Activated T-cell treated with anti-CD3 and anti-CD28 coated beads, Interleukin-2, amount 50 U/mL, for 4 hours (primary cell): ENCODE results near the gene TPO. TPM values are rescaled to one million over a fixed set of nuclear protein-coding genes. Genes with fewer than 3 reads are reported as not detected.
A peak's percentile ranks its signal among the peaks of the same experiment; 100 is the strongest.
"Not testable (repeated sequence)": the region's sequence is repeated elsewhere in the genome, so short reads cannot be mapped to it uniquely, and the experiment has no call there.

Experiments
- ATAC-seq, 2 donors: fragments of 200-7000 bp; cut with Tn5 transposase; one replicate each; pipeline ENCODE4 v1.10.0; 2021
- DNase-seq: peaks from one replicate; pipeline ENCODE4 v3.0.0-alpha.2; 2020
- H3K27me3 Mint-ChIP-seq: one replicate; pipeline ENCODE4 v1.8.0; 2021; ENCODE audit warnings: low read depth, mixed read lengths
- H3K36me3 Mint-ChIP-seq: one replicate; pipeline ENCODE4 v1.8.0; 2022; ENCODE audit warnings: mixed read lengths; ENCODE audit not compliant: insufficient read depth
- H3K4me1 Mint-ChIP-seq: one replicate; pipeline ENCODE4 v1.8.0; 2021; ENCODE audit warnings: low read depth, mixed read lengths
- H3K4me3 Mint-ChIP-seq: one replicate; pipeline ENCODE4 v1.8.0; 2021; ENCODE audit warnings: mild to moderate bottlenecking, moderate library complexity, mixed read lengths
- H3K9me3 Mint-ChIP-seq: one replicate; pipeline ENCODE4 v1.8.0; 2021; ENCODE audit warnings: mixed read lengths
- total RNA-seq, 3 donors: library from RNA; stranded (reverse); gene quantifications; one replicate each; pipeline ENCODE4 v1.2.1, GENCODE V29; 2021

Gene TPO
- total RNA-seq, 3 donors from 2014 or later: not detected

- Mint-ChIP-seq H3K36me3 (no peaks in the 10 kb centered on the region), H3K4me1 (peaks cover 2% of the 10 kb centered on the region), H3K4me3 (no peak overlapping the region), H3K27me3 (no peaks in the 10 kb centered on the region), H3K9me3 (no peaks in the 10 kb centered on the region)
- ATAC-seq (no peak), DNase-seq (no peak)
Measured at GRCh38 chr2:1553671-1554295, 140.5 kb downstream of the TPO start.

DNA sequence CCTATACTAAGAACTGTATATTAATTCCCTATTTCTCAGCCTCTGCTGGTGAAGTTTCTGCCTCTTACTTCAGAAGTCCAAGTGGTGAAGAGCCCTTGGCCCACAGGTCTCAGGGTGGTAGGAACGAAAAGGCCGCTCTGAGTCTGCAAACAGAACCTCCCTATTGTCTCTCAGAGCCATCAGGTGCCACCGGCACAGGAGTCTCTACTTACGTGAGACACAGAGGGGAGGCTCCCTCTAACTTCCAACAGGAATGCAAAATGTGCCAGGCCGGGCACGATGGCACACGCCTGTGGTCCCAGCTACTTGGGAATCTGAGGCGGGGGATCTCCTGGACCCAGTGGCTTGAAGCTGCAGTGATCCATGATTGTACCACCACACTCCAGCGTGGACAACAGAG, 143.0 kb downstream of the TPO start:
- no peaks in the 10 kb centered on the region for H3K4me1 Mint-ChIP-seq
- no peak for DNase-seq
- H3K9me3 Mint-ChIP-seq: no peaks in the 10 kb centered on the region

DNA sequence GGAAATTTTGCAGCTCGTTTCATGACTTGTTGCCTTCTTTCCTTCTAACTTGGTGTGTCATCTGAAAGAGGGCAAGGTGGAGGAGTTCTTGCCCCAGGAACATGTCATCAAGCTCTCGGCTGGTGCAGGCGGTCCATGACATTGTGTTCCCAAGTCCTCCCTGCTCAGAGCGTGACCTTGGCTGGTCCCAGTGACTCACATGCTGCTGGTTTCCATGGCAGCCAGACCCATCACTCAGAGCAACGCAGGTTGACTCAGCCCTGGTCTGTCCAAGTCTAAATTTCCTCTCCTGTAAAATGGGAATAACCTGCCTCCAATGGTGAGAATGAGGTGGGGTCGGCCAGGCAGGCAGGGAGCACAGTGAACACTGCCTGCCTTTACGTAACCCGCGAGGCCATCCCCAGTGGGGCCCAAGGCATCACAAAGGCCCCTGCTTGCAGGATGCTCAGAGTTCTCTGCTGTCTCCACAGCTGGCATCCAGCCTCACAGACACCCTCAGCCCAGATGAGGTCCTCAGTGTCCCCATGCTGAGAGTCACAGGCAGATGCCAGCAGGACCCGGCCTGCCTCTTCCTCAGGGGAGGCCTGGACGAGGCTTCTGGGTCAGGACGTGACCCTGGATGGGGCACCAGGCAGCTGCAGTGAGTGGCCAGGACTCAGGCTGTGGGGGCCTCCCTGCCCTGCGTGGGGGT, 143.7 kb downstream of the TPO start:
- ATAC-seq (no peak), DNase-seq (no peak)
- H3K27me3 Mint-ChIP-seq: no peaks in the 10 kb centered on the region
- H3K36me3 Mint-ChIP-seq: no peaks in the 10 kb centered on the region
- no peaks in the 10 kb centered on the region for H3K4me1 Mint-ChIP-seq
- H3K4me3 Mint-ChIP-seq: no peak overlapping the region
- H3K9me3 Mint-ChIP-seq: no peaks in the 10 kb centered on the region

More for the DNA sequence above, 143.0 kb downstream of the TPO start:
- no peaks in the 10 kb centered on the region for H3K36me3 Mint-ChIP-seq
- H3K4me3 Mint-ChIP-seq: no peak overlapping the region
- no peaks in the 10 kb centered on the region for H3K27me3 Mint-ChIP-seq
- no peak for ATAC-seq

GRCh38 chr2:1557467-1557820, 144.2 kb downstream of the TPO start:
- no peaks in the 10 kb centered on the region for H3K27me3 Mint-ChIP-seq
- no peak for ATAC-seq
- no peaks in the 10 kb centered on the region for H3K36me3 Mint-ChIP-seq
- H3K4me3 Mint-ChIP-seq: no peak overlapping the region
- H3K9me3 Mint-ChIP-seq: no peaks in the 10 kb centered on the region
- no peaks in the 10 kb centered on the region for H3K4me1 Mint-ChIP-seq
- no peak for DNase-seq

DNA sequence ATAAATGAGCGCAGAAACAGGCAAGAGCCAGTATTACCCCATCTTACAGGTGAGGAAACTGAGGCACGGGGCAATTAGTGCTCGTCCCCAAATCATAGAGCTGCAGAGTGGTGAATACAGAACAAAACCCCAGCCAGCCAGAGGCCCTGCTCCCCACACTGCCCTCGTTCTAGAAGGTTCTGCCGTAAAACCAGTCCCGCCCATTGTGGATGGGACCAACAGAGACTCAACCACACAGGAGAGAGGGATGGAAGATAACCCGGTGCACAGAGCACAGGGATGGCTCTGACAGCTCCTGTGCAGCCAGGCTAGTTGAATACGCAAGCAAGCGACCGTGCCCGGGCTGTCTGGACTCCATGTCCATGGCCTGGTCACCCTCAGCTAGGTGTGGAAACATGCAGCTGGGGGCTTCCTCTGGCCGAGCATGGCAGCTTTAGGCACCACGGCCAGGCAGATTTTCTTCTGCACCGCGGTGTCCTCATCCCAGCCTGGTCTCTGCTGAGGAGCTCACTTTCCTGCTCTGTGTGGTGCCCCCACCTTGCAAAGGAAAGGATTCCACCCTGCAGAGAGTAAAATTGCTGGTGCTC, 146.4 kb downstream of the TPO start:
- no peak for DNase-seq

DNA sequence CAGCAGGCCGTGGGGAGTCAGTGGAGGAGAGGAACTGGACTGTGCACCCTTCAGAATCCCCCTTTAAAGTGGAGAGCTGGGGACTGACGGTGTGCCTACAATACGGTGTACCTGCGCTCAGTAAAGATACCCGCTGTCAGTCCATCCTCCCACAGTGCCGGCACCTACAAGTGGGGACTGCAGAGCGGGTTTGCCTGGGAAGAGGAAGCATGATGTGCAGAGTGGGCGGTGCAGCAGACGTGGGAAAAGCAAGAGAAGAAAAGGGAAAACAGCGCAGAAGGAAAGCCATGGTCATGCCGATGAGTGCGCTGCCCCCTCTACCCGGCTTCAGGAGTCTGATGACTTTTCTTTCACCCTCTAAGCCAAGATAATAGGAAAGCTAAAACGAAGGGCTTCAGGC, 148.0 kb downstream of the TPO start:
- Mint-ChIP-seq H3K4me1 (peaks cover 17% of the 10 kb centered on the region), H3K27me3 (no peaks in the 10 kb centered on the region), H3K36me3 (no peaks in the 10 kb centered on the region), H3K9me3 (no peaks in the 10 kb centered on the region), H3K4me3 (no peak overlapping the region)
- DNase-seq: no peak
- ATAC-seq: no peak

More for the DNA sequence above, 146.4 kb downstream of the TPO start:
- Mint-ChIP-seq H3K36me3 (no peaks in the 10 kb centered on the region), H3K27me3 (no peaks in the 10 kb centered on the region), H3K4me3 (no peak overlapping the region), H3K4me1 (peaks cover 15% of the 10 kb centered on the region), H3K9me3 (no peaks in the 10 kb centered on the region)
- ATAC-seq: no peak

- ATAC-seq (no peak), DNase-seq (no peak)
- Mint-ChIP-seq H3K4me3 (no peak overlapping the region), H3K27me3 (no peaks in the 10 kb centered on the region), H3K9me3 (no peaks in the 10 kb centered on the region), H3K4me1 (peaks cover 17% of the 10 kb centered on the region), H3K36me3 (no peaks in the 10 kb centered on the region)
Measured at GRCh38 chr2:1561811-1562421, 148.7 kb downstream of the TPO start.

DNA sequence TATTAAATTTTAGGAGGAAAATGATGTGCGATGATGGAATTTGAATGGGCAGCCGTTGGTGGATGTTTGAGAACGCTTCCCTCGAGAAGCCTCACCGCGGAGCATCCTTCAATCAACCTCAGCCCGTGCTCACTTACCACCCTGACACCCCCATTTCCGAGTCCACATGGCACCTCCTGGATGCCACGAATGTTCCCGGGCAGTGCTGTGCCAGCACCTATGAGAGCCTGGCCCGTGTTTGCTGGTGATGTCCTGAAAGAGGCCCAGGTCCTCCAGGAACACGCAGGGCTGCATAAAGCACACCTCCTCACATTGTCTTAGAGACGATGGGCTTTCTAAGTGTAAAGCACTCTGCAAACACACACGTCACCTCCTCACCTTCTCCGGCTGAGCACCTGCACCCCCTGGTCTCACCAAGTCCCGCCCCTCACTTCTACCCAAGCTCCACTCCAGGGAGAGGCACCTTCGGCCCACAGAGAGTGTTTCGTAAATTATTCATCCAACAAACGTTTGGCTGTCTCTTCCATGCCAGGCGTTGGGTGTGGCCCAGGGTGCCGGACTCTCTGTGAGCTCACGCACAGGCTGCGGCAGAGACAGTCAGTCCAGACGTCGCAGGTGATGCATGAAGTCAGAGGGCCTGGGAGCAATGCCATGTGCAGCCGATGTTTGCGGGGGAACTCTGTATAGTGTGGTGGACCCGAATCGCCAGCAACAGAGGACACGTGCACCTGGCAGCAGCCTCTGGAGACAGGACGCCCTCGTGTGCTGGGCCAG, 150.0 kb downstream of the TPO start:
- Mint-ChIP-seq H3K36me3 (no peaks in the 10 kb centered on the region), H3K27me3 (no peaks in the 10 kb centered on the region), H3K9me3 (peaks cover 4% of the 10 kb centered on the region), H3K4me3 (no peak overlapping the region), H3K4me1 (peaks cover 17% of the 10 kb centered on the region)
- ATAC-seq: no peak
- no peak for DNase-seq

- H3K36me3 Mint-ChIP-seq: no peaks in the 10 kb centered on the region
- DNase-seq: no peak
- H3K27me3 Mint-ChIP-seq: no peaks in the 10 kb centered on the region
- H3K4me1 Mint-ChIP-seq: peaks cover 17% of the 10 kb centered on the region
- ATAC-seq: peak in 1 of 2 donors; percentile 55
- peaks cover 4% of the 10 kb centered on the region for H3K9me3 Mint-ChIP-seq
- peak overlapping the region; percentile 16 for H3K4me3 Mint-ChIP-seq
Measured at GRCh38 chr2:1563943-1564891, 151.0 kb downstream of the TPO start.

GRCh38 chr2:1567556-1568344, 154.5 kb downstream of the TPO start:
- H3K4me3 Mint-ChIP-seq: no peak overlapping the region
- H3K9me3 Mint-ChIP-seq: peaks cover 4% of the 10 kb centered on the region
- no peaks in the 10 kb centered on the region for H3K27me3 Mint-ChIP-seq
- H3K4me1 Mint-ChIP-seq: peaks cover 17% of the 10 kb centered on the region
- H3K36me3 Mint-ChIP-seq: no peaks in the 10 kb centered on the region
- no peak for DNase-seq
- ATAC-seq: no peak

GRCh38 chr2:1568345-1568668, 155.0 kb downstream of the TPO start:
- ATAC-seq, H3K9me3 Mint-ChIP-seq, H3K4me3 Mint-ChIP-seq, H3K36me3 Mint-ChIP-seq, H3K27me3 Mint-ChIP-seq, DNase-seq: not testable (repeated sequence)
- peaks cover 16% of the 10 kb centered on the region for H3K4me1 Mint-ChIP-seq

GRCh38 chr2:1569879-1570450, 156.7 kb downstream of the TPO start:
- H3K9me3 Mint-ChIP-seq: peaks cover 4% of the 10 kb centered on the region
- H3K4me3 Mint-ChIP-seq: no peak overlapping the region
- DNase-seq: no peak
- H3K36me3 Mint-ChIP-seq: no peaks in the 10 kb centered on the region
- H3K4me1 Mint-ChIP-seq: peaks cover 2% of the 10 kb centered on the region
- H3K27me3 Mint-ChIP-seq: peaks cover 3% of the 10 kb centered on the region
- no peak for ATAC-seq
